AG09309 (cell line): Measurements from ENCODE around the gene MTFR1L.

ENCODE experiments used
- DNase-seq: peaks from one replicate; pipeline ENCODE4 v3.0.0-alpha.2; 2010; ENCODE audit warnings: low read depth
- H3K4me3 ChIP-seq: 2 replicates; pipeline ENCODE4 v1.5.1; 2011; ENCODE audit warnings: mild to moderate bottlenecking, low read depth, low read length, moderate library complexity; ENCODE audit not compliant: control insufficient read depth
- TF ChIP-seq, protein P1 (sequence below): IDR thresholded peaks from 2 replicates; pipeline ENCODE4 v1.5.1; 2011; ENCODE audit warnings: mild to moderate bottlenecking, low read depth, low read length, inconsistent platforms; ENCODE audit not compliant: insufficient read depth, control insufficient read depth; ENCODE audit errors: missing control alignments

MTFR1L gene

DNA sequence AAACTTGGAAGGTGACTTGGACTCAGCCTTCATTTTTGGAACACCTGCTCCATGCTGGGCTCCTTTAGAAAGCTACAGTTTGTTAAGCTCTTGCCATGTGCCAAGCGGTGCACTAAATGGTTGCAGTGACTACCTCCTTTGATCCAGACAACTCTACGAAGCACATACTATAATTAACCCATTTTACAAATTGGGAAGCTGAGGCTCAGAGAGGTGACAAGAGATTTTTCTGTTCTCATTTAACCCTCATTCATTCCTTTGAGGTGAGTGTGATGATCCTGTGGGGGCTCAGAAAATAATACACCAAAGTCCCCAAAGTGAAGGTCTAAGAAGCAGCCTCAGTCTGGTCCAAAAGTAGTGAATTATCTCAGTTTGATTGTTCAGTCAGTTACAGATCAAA, 57.4 kb downstream of the MTFR1L start:
- H3K4me3 ChIP-seq = no peak overlapping the region
- TF ChIP-seq, protein P1, sequence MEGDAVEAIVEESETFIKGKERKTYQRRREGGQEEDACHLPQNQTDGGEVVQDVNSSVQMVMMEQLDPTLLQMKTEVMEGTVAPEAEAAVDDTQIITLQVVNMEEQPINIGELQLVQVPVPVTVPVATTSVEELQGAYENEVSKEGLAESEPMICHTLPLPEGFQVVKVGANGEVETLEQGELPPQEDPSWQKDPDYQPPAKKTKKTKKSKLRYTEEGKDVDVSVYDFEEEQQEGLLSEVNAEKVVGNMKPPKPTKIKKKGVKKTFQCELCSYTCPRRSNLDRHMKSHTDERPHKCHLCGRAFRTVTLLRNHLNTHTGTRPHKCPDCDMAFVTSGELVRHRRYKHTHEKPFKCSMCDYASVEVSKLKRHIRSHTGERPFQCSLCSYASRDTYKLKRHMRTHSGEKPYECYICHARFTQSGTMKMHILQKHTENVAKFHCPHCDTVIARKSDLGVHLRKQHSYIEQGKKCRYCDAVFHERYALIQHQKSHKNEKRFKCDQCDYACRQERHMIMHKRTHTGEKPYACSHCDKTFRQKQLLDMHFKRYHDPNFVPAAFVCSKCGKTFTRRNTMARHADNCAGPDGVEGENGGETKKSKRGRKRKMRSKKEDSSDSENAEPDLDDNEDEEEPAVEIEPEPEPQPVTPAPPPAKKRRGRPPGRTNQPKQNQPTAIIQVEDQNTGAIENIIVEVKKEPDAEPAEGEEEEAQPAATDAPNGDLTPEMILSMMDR = no peak
- DNase-seq = no peak

DNA sequence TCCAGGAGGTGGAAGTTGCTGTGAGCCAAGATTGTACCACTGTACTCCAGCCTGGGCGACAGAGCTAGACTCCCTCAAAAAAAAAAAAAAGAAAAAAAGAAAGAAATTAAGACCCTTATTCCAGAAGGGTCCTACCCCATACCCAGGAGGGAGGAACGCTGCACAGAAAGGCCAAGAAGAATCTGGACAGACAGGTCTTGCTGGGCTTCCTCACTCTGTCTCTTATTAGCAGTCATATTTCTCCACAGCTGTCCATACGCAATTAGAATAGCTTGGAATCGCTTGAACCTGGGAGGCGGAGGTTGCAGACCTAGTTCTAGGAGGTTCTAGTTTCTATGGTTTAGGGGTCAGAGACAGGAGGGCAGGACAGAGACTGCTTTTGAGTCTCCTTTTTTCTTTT, 58.9 kb downstream of the MTFR1L start:
- no peak for DNase-seq
- TF ChIP-seq, protein P1 = no peak
- no peak overlapping the region for H3K4me3 ChIP-seq

DNA sequence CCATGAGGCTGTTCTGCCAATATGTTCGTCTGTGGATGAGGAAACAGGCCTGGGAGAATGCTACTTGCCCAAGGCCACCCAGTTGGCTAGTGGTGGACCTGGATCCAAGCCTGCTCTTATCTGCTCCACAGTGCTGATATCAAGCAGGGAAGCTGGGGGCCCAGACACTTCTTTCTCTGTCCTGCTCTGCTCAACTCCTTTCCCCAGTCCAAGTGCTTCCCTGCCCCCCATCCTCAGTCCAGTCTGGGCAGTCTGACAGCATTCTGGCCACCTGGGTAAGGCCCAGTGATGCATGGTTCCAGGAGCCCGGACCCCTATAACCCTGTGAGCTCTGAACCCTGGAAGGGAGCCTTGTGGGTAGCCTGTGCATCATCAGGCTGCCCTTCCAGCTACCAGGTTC, 59.9 kb downstream of the MTFR1L start:
- no peak overlapping the region for H3K4me3 ChIP-seq
- TF ChIP-seq, protein P1 = no peak
- no peak for DNase-seq

DNA sequence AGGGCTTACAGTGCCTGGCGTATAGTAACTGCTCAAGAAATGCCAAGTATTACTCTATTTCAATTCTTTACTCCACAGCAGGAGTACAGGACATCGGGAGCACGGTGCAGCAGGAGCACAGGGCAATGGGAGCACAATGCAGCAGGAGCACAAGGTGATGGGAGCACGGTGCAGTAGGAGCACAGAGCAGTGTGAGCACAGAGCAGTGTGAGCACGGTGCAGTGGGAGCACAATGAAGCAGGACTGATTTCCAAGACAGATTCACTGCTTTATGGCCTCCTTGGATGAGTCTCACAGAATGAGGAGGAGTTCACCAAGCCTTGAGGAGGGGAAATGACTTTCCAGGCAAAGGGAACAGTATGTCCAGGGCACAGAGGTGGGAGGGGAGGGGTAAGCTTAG, 60.8 kb downstream of the MTFR1L start:
- TF ChIP-seq, protein P1 = no peak
- DNase-seq = no peak

DNA sequence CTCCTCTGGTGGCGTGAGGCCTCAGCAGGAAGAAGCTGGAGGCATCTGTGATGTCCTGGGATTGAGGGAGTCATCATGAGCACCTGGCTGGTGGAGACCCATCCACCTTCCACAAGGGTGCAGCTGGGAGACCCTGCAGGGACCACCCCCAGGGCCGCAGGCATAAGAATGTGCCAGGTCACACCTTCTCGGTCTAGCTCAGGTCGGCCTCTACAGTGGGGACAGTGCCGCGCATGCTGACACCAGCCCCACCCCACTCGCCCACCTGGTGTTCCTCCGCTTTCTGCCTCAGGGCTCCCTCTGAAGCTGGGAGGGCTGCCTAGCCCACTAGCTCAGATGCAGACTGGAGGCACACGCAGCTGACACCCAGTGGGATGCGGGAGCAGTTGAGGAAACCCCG, 61.5 kb downstream of the MTFR1L start:
- TF ChIP-seq, protein P1 = no peak
- H3K4me3 ChIP-seq = no peak overlapping the region
- no peak for DNase-seq

More for the DNA sequence above, 60.8 kb downstream of the MTFR1L start:
- H3K4me3 ChIP-seq = no peak overlapping the region
